Natural killer cell (primary cell): Measurements from ENCODE around the gene ABCA4. TPM values are rescaled to one million over a fixed set of nuclear protein-coding genes. Genes with fewer than 3 reads are reported as not detected.

Experiments used
- ATAC-seq, 3 donors: fragments of 150-1000 bp in 2 of 3; fragments of 200-7000 bp in 1 of 3; cut with Tn5 transposase; 1 replicate in 1 of 3; 2 replicates in 2 of 3; pipeline ENCODE4 v1.10.0; 2021; ENCODE audit warnings: mild to moderate bottlenecking in 2 of 3, moderate library complexity in 2 of 3
- DNase-seq, 2 donors: peaks; one replicate each; pipeline versions ENCODE4 v3.0.0 to v3.0.0-alpha.2; 2013 to 2021; ENCODE audit warnings: mixed read lengths in 1 of 2
- H3K27ac ChIP-seq: one replicate; pipeline ENCODE4 v1.5.1; 2013; ENCODE audit warnings: mild to moderate bottlenecking, low read length
- H3K27me3 ChIP-seq: one replicate; pipeline ENCODE4 v1.6.1; 2013; ENCODE audit warnings: low read length; ENCODE audit not compliant: control insufficient read depth, insufficient read depth
- H3K36me3 ChIP-seq: one replicate; pipeline ENCODE4 v1.6.1; 2013; ENCODE audit warnings: low read length; ENCODE audit not compliant: control insufficient read depth, insufficient read depth
- H3K4me1 ChIP-seq: one replicate; pipeline ENCODE4 v1.6.1; 2013; ENCODE audit warnings: low read length; ENCODE audit not compliant: control insufficient read depth, insufficient read depth
- H3K4me3 ChIP-seq: one replicate; pipeline ENCODE4 v1.5.1; 2013; ENCODE audit warnings: low read length
- H3K9me3 ChIP-seq: one replicate; pipeline ENCODE4 v1.6.1; 2013; ENCODE audit warnings: low read length; ENCODE audit not compliant: control insufficient read depth, insufficient read depth
- H3K27ac Mint-ChIP-seq, 2 donors: one replicate each; pipeline ENCODE4 v1.8.0; 2022; ENCODE audit warnings: mild to moderate bottlenecking in 2 of 2, mixed read lengths in 2 of 2, moderate library complexity in 1 of 2
- H3K27me3 Mint-ChIP-seq, 2 donors: one replicate each; pipeline ENCODE4 v1.8.0; 2022; ENCODE audit warnings: low read depth in 2 of 2, mixed read lengths in 2 of 2
- H3K36me3 Mint-ChIP-seq: one replicate; pipeline ENCODE4 v1.8.0; 2022; ENCODE audit warnings: mixed read lengths
- H3K4me1 Mint-ChIP-seq, 2 donors: one replicate each; pipeline ENCODE4 v1.8.0; 2022; ENCODE audit warnings: mixed read lengths in 2 of 2
- H3K4me3 Mint-ChIP-seq: one replicate; pipeline ENCODE4 v1.8.0; 2022; ENCODE audit warnings: mild to moderate bottlenecking, moderate library complexity, mixed read lengths
- H3K9me3 Mint-ChIP-seq, 2 donors: one replicate each; pipeline ENCODE4 v1.8.0; 2022; ENCODE audit warnings: mixed read lengths in 2 of 2
- CTCF ChIP-seq: fragments of 200-600 bp; IDR thresholded peaks from one replicate; pipeline ENCODE4 v1.8.0; 2022; ENCODE audit warnings: antibody characterized with exemption
- WGBS: methylation state at CpG from one replicate; pipeline ENCODE4 v1.1.7; 2013; ENCODE audit warnings: missing lambda C conversion rate; ENCODE audit not compliant: insufficient coverage; 5-methylcytosine and 5-hydroxymethylcytosine counted together
- intact Hi-C: fragments of 100-400 bp; cut with micrococcal nuclease; formaldehyde crosslinking; loops from one replicate; pipeline ENCODE4 v1.14.2; 2022
- total RNA-seq, 4 donors: library from RNA; stranded (reverse); fragments of 120-200 nt in 1 of 4; gene quantifications; one replicate each; pipeline versions ENCODE4 v1.2.3 to v1.2.4, GENCODE V29; 2013 to 2022

ABCA4 gene
- total RNA-seq, 3 donors from 2014 or later (not counting 1 experiment from before 2014, with no cell fraction given), result 0.48 TPM; not detected in 2

GRCh38 chr1:94044891-94045290 lies 76.1 kb downstream of the ABCA4 start:
- H3K27me3 ChIP-seq, result no peaks in the 10 kb centered on the region
- no peak overlapping the region for H3K4me3 ChIP-seq
- no peak for TF ChIP-seq CTCF
- H3K4me1 ChIP-seq, result peaks cover 6% of the 10 kb centered on the region
- no peaks in the 10 kb centered on the region for H3K9me3 Mint-ChIP-seq
- H3K4me3 Mint-ChIP-seq, result no peak overlapping the region
- no peak for DNase-seq
- H3K27ac Mint-ChIP-seq, result no peak overlapping the region
- no peak for ATAC-seq
- H3K4me1 Mint-ChIP-seq, result peaks cover 0 to 5% of the 10 kb centered on the region in 2 donors
- no peak overlapping the region for H3K27ac ChIP-seq
- intact Hi-C loops, result loop anchor here (5.0 kb wide), 1 partner anchor 292 kb away; no protein-coding TSS in a partner anchor
- WGBS, result 90% methylated on average over 9 of the region's 9 CpGs
- no peaks in the 10 kb centered on the region for H3K36me3 Mint-ChIP-seq
- H3K36me3 ChIP-seq, result no peaks in the 10 kb centered on the region
- H3K9me3 ChIP-seq, result no peaks in the 10 kb centered on the region
- H3K27me3 Mint-ChIP-seq, result peaks cover under 1 to 3% of the 10 kb centered on the region in 2 donors

DNA sequence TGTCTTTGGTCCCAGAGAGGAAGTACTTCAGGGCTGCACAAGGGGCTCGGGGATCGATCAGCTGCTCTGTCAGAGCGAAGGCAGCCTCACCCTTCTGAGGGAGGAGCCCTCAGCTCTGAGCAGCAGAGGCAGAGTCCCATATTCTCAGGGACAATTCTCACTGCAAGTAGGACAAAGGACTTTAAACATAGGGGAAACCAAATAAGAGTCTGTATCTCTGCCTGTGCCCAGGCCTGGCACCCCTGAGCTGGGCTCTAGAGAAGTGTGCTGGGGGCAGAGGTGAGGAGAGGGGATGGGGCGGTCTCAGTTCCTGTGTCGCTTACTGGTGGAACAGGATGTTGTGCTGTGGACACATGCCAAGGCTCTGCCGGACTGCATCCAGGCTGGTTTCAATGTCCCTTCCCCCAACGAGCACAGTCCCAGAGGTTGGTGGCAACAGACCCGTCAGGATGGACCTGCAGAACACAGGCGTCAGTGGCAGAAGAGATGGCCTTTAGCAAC lies 76.6 kb downstream of the ABCA4 start:
- Histone ChIP-seq H3K27ac (no peak overlapping the region), H3K27me3 (no peaks in the 10 kb centered on the region), H3K9me3 (no peaks in the 10 kb centered on the region), H3K4me3 (no peak overlapping the region), H3K4me1 (peaks cover 6% of the 10 kb centered on the region), H3K36me3 (no peaks in the 10 kb centered on the region)
- 51% methylated on average over 9 of the region's 9 CpGs for WGBS
- intact Hi-C loops, result no loop called here
- H3K4me3 Mint-ChIP-seq, result no peak overlapping the region
- H3K4me1 Mint-ChIP-seq, result peaks cover 5 to 10% of the 10 kb centered on the region in 2 donors
- H3K36me3 Mint-ChIP-seq, result no peaks in the 10 kb centered on the region
- no peak overlapping the region for H3K27ac Mint-ChIP-seq
- TF ChIP-seq CTCF, result no peak
- H3K27me3 Mint-ChIP-seq, result peaks cover 5 to 6% of the 10 kb centered on the region in 2 donors
- H3K9me3 Mint-ChIP-seq, result no peaks in the 10 kb centered on the region
- no peak for DNase-seq
- peak in 1 of 3 donors; percentile 27 for ATAC-seq

GRCh38 chr1:94043738-94044289 lies 77.1 kb downstream of the ABCA4 start:
- ATAC-seq, result no peak
- Mint-ChIP-seq H3K27me3 (peaks cover 5 to 7% of the 10 kb centered on the region in 2 donors), H3K36me3 (no peaks in the 10 kb centered on the region), H3K4me3 (no peak overlapping the region), H3K4me1 (peaks cover 8 to 13% of the 10 kb centered on the region in 2 donors), H3K9me3 (no peaks in the 10 kb centered on the region), H3K27ac (no peak overlapping the region)
- no peaks in the 10 kb centered on the region for H3K9me3 ChIP-seq
- no peaks in the 10 kb centered on the region for H3K36me3 ChIP-seq
- H3K27me3 ChIP-seq, result no peaks in the 10 kb centered on the region
- H3K4me1 ChIP-seq, result peaks cover 6% of the 10 kb centered on the region
- intact Hi-C loops, result no loop called here
- H3K4me3 ChIP-seq, result no peak overlapping the region
- H3K27ac ChIP-seq, result no peak overlapping the region
- TF ChIP-seq CTCF, result no peak
- 43% methylated on average over 2 of the region's 4 CpGs for WGBS
- DNase-seq, result no peak

DNA sequence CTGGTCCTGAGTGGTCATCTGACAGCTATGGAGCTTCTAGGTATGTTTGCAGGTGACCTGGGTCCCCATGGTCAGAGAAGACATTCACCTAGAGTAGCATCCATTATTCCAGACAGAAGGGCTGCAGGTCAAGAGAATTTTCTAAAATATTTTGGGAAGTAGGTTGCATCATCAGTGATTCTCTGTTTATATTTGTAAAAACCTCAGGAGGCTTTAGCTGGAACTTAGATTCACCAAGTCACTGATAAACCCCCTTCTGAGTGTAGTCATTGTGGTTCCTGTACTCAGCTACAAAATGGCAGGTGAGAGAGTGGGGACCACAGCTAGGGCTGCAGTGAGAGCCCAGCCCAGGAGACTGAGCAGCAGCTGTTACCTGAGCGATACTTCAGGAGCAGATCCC lies 78.6 kb downstream of the ABCA4 start:
- Mint-ChIP-seq H3K27ac (no peak overlapping the region), H3K27me3 (peaks cover 2 to 7% of the 10 kb centered on the region in 2 donors), H3K4me3 (no peak overlapping the region), H3K9me3 (no peaks in the 10 kb centered on the region), H3K36me3 (no peaks in the 10 kb centered on the region), H3K4me1 (peaks cover 8 to 13% of the 10 kb centered on the region in 2 donors)
- no peak for DNase-seq
- Histone ChIP-seq H3K27me3 (peaks cover 3% of the 10 kb centered on the region), H3K9me3 (no peaks in the 10 kb centered on the region), H3K27ac (no peak overlapping the region), H3K4me1 (peaks cover 6% of the 10 kb centered on the region), H3K36me3 (no peaks in the 10 kb centered on the region), H3K4me3 (no peak overlapping the region)
- 100% methylated on average over 1 of the region's 1 CpG for WGBS
- ATAC-seq, result no peak
- no peak for TF ChIP-seq CTCF
- intact Hi-C loops, result no loop called here
